Measurements from ENCODE around the gene ZNF491.
"Not testable (repeated sequence)": the region's sequence is repeated elsewhere in the genome, so short reads cannot be mapped to it uniquely, and the experiment has no call there.

The ZNF491 gene

GRCh38 chr19:11798391-11799330 lies at the start of gene ZNF491:
TSS of gene ZNF491 (plus strand) at chr19:11798523. CDS start at chr19:11805954, 7,431 bp downstream.
- peak; percentile 89 for DNase-seq

GRCh38 chr19:11749751-11750150 lies 48.6 kb upstream of the ZNF491 start:
- no peak for DNase-seq

- no peak for DNase-seq
Observed at GRCh38 chr19:11752244-11752736, 46.0 kb upstream of the ZNF491 start.

GRCh38 chr19:11754663-11755062 lies 43.7 kb upstream of the ZNF491 start:
- no peak for DNase-seq

GRCh38 chr19:11756965-11757364 lies 41.4 kb upstream of the ZNF491 start:
- DNase-seq: no peak

- no peak for DNase-seq
Observed at GRCh38 chr19:11759805-11760204, 38.5 kb upstream of the ZNF491 start.

GRCh38 chr19:11763117-11763516 lies 35.2 kb upstream of the ZNF491 start:
- peak; percentile 11 for DNase-seq

- no peak for DNase-seq
Observed at GRCh38 chr19:11763611-11764010, 34.7 kb upstream of the ZNF491 start.

GRCh38 chr19:11766597-11767591 lies 31.4 kb upstream of the ZNF491 start, which contains the start of gene ZNF441:
TSS of gene ZNF441 (plus strand) at chr19:11767000. CDS start at chr19:11767194, 194 bp downstream.
- peak; percentile 97 for DNase-seq

- DNase-seq: peak; percentile 42
Observed at GRCh38 chr19:11767633-11768133, 30.6 kb upstream of the ZNF491 start.

- DNase-seq: no peak
Observed at GRCh38 chr19:11769995-11770394, 28.3 kb upstream of the ZNF491 start.

GRCh38 chr19:11771520-11771919 lies 26.8 kb upstream of the ZNF491 start:
- DNase-seq: not testable (repeated sequence)

- DNase-seq: not testable (repeated sequence)
Observed at GRCh38 chr19:11776669-11777068, 21.7 kb upstream of the ZNF491 start.

GRCh38 chr19:11780431-11781020 lies 17.8 kb upstream of the ZNF491 start:
- DNase-seq: no peak

GRCh38 chr19:11781295-11782057 lies 16.8 kb upstream of the ZNF491 start:
- no peak for DNase-seq

- DNase-seq: no peak
Observed at GRCh38 chr19:11783767-11784166, 14.6 kb upstream of the ZNF491 start.

- DNase-seq: no peak
Observed at GRCh38 chr19:11784356-11784755, 14.0 kb upstream of the ZNF491 start.

- no peak for DNase-seq
Observed at GRCh38 chr19:11787536-11787935, 10.8 kb upstream of the ZNF491 start.

- no peak for DNase-seq
Observed at GRCh38 chr19:11792942-11793341, 5.4 kb upstream of the ZNF491 start.

GRCh38 chr19:11797491-11797890 lies 832 bp upstream of the ZNF491 start:
- peak; percentile 88 for DNase-seq

- DNase-seq: no peak
Observed at GRCh38 chr19:11806354-11807098, 8.2 kb downstream of the ZNF491 start.
